ENCODE data around the gene ATP2C2. TPM values are rescaled to one million over a fixed set of nuclear protein-coding genes. Genes with fewer than 3 reads are reported as not detected.

ATP2C2 gene
- total and polyA plus RNA-seq, 2 donors (not counting 1 experiment from before 2014, with no cell fraction given): not detected

DNA sequence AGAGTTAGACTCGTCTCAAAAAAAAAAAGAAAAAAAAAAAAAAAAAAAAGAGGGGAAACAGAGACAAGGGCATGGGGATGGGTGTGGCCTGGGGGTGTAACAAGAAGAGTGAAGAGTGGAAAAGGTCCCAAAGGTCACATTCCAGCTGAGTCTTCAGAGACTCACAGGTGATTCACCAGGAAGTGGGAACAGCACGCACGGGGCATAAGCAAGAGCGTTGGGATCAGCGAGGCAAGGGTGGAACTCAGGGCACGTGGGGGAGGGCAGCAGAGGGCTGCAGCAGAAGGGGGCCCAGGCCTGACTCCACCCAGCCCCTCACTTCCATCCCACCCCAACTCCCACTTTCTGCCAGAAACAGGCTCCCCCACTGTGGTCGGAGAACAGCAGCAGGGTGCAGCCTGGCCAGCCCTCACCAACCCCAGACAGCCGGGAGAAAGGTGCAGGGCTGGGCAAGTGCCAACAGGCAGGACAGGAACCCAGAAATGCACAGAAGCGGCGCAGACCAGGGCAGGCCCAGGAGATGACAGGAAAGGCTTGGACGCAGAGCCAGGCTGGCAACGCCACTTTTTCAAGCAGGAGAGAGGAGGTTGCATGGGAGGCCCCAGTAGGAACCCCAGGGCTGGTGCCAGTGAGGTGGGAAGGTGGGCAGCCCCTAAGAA is 132.9 kb downstream of the ATP2C2 start:
- 92% methylated on average over 12 of the region's 12 CpGs for WGBS (ENCODE audit: insufficient coverage)
- no peaks in the 10 kb centered on the region for H3K27me3 ChIP-seq (replicated peaks in 1 of 4; ENCODE audit: control extremely low read depth in 1 of 4, control insufficient read depth in 3 of 4, insufficient read depth in 4 of 4, low read length in 3 of 4)
- H3K4me2 ChIP-seq (replicated peaks; ENCODE audit: low read depth, low read length, poor library complexity, severe bottlenecking): no peak overlapping the region
- Mint-ChIP-seq H3K4me3 (no peak overlapping the region), H3K4me1 (peaks cover 30% of the 10 kb centered on the region), H3K27me3 (no peaks in the 10 kb centered on the region), H3K9me3 (ENCODE audit: insufficient read depth) (no peaks in the 10 kb centered on the region), H3K27ac (no peak overlapping the region)
- no peak overlapping the region for H2AFZ ChIP-seq (ENCODE audit: insufficient read depth, low read depth, low read length, poor library complexity, severe bottlenecking)
- no peak for DNase-seq
- H3K79me2 ChIP-seq (ENCODE audit: control insufficient read depth, insufficient read depth, low read length): peaks cover 12% of the 10 kb centered on the region
- CTCF ChIA-PET: no interaction called here
- H3K4me1 ChIP-seq (ENCODE audit: control insufficient read depth in 2 of 2, insufficient read depth in 2 of 2, low read length in 2 of 2): peaks cover 19 to 24% of the 10 kb centered on the region in 2 donors
- H3K9me3 ChIP-seq (ENCODE audit: control extremely low read depth in 1 of 3, control insufficient read depth in 2 of 3, insufficient read depth in 1 of 3, low read length in 2 of 3): peaks cover 0 to 4% (median 0%) of the 10 kb centered on the region in 3 donors
- H3K36me3 ChIP-seq (replicated peaks in 1 of 2; ENCODE audit: control extremely low read depth in 1 of 2, control insufficient read depth in 1 of 2, extremely low read depth in 1 of 2, insufficient read depth in 2 of 2, low read length in 1 of 2): peaks cover 0 to 15% of the 10 kb centered on the region in 2 experiments
- TF ChIP-seq EZH2 (IDR thresholded peaks at IDR 0.05; ENCODE audit: borderline replicate concordance, insufficient read depth, low read depth, low read length, poor library complexity, severe bottlenecking): no peak
- TF ChIP-seq, protein P1, sequence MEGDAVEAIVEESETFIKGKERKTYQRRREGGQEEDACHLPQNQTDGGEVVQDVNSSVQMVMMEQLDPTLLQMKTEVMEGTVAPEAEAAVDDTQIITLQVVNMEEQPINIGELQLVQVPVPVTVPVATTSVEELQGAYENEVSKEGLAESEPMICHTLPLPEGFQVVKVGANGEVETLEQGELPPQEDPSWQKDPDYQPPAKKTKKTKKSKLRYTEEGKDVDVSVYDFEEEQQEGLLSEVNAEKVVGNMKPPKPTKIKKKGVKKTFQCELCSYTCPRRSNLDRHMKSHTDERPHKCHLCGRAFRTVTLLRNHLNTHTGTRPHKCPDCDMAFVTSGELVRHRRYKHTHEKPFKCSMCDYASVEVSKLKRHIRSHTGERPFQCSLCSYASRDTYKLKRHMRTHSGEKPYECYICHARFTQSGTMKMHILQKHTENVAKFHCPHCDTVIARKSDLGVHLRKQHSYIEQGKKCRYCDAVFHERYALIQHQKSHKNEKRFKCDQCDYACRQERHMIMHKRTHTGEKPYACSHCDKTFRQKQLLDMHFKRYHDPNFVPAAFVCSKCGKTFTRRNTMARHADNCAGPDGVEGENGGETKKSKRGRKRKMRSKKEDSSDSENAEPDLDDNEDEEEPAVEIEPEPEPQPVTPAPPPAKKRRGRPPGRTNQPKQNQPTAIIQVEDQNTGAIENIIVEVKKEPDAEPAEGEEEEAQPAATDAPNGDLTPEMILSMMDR (IDR thresholded peaks at IDR 0.05): no peak
- no peak overlapping the region for H3K4me3 ChIP-seq (ENCODE audit: control extremely low read depth in 1 of 5, extremely low read depth in 1 of 5, insufficient read depth in 1 of 5, low read depth in 2 of 5, low read length in 4 of 5)
- POLR2A ChIA-PET: no interaction called here
- no peak overlapping the region for H3K9ac ChIP-seq (ENCODE audit: low read length)
- no peak for ATAC-seq (ENCODE audit: low read depth)
- H3K27ac ChIP-seq (ENCODE audit: low read length in 2 of 2): no peak overlapping the region
- H4K20me1 ChIP-seq (ENCODE audit: control insufficient read depth, insufficient read depth, low read length, poor library complexity, severe bottlenecking): no peaks in the 10 kb centered on the region
- intact Hi-C loops (cut with micrococcal nuclease): loop anchor here (5.0 to 10.0 kb wide), 4 partner anchors 316 to 694 kb away; partner anchors contain the start of genes HSBP1, TAF1C and ZDHHC7

DNA sequence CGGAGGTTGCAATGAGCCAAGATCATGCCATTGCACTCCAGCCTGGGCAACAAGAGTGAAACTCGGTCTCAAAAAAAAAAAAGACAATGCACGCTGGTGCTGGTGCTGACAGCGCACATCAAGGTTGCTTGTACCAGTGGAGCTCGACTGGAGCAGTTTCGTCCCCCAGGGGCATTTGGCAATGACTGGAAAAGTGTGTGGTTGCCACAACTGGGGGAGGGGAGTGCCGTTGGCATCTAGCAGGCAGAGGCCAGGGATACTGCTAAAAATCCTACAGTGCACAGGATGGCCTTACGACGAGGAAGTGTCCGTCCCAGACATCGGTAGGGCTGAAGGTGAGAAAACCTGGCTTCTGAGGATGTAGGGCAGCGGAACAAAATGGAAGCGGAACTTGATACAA is 133.7 kb downstream of the ATP2C2 start:
- H2AFZ ChIP-seq (ENCODE audit: insufficient read depth, low read depth, low read length, poor library complexity, severe bottlenecking): no peak overlapping the region
- no peaks in the 10 kb centered on the region for H3K27me3 Mint-ChIP-seq
- peaks cover 12% of the 10 kb centered on the region for H3K79me2 ChIP-seq (ENCODE audit: control insufficient read depth, insufficient read depth, low read length)
- peaks cover 23 to 32% of the 10 kb centered on the region in 2 donors for H3K4me1 ChIP-seq (ENCODE audit: control insufficient read depth in 2 of 2, insufficient read depth in 2 of 2, low read length in 2 of 2)
- H3K4me1 Mint-ChIP-seq: peaks cover 36% of the 10 kb centered on the region
- H3K4me3 ChIP-seq (ENCODE audit: control extremely low read depth in 1 of 5, extremely low read depth in 1 of 5, insufficient read depth in 1 of 5, low read depth in 2 of 5, low read length in 4 of 5): no peak overlapping the region
- H3K27me3 ChIP-seq (replicated peaks in 1 of 4; ENCODE audit: control extremely low read depth in 1 of 4, control insufficient read depth in 3 of 4, insufficient read depth in 4 of 4, low read length in 3 of 4): no peaks in the 10 kb centered on the region
- TF ChIP-seq EZH2 (IDR thresholded peaks at IDR 0.05; ENCODE audit: borderline replicate concordance, insufficient read depth, low read depth, low read length, poor library complexity, severe bottlenecking): no peak
- TF ChIP-seq, protein P1 (IDR thresholded peaks at IDR 0.05): no peak
- H3K27ac Mint-ChIP-seq: no peak overlapping the region
- DNase-seq (no peak), ATAC-seq (ENCODE audit: low read depth) (no peak)
- CTCF ChIA-PET: interaction anchor here (0.7 kb wide), 1 partner anchor 133 kb away, joined by 3 read pairs; no protein-coding TSS in a partner anchor
- H3K9me3 Mint-ChIP-seq (ENCODE audit: insufficient read depth): no peaks in the 10 kb centered on the region
- H3K4me3 Mint-ChIP-seq: no peak overlapping the region
- no peak overlapping the region for H3K27ac ChIP-seq (ENCODE audit: low read length in 2 of 2)
- H3K4me2 ChIP-seq (replicated peaks; ENCODE audit: low read depth, low read length, poor library complexity, severe bottlenecking): no peak overlapping the region
- intact Hi-C loops (cut with micrococcal nuclease): loop anchor here (5.0 to 10.0 kb wide), 4 partner anchors 317 to 695 kb away; partner anchors contain the start of genes HSBP1, TAF1C and ZDHHC7
- POLR2A ChIA-PET: no interaction called here
- H4K20me1 ChIP-seq (ENCODE audit: control insufficient read depth, insufficient read depth, low read length, poor library complexity, severe bottlenecking): no peaks in the 10 kb centered on the region
- WGBS (ENCODE audit: insufficient coverage): 89% methylated on average over 13 of the region's 13 CpGs
- no peak overlapping the region for H3K9ac ChIP-seq (ENCODE audit: low read length)
- peaks cover 0 to 4% (median 0%) of the 10 kb centered on the region in 3 donors for H3K9me3 ChIP-seq (ENCODE audit: control extremely low read depth in 1 of 3, control insufficient read depth in 2 of 3, insufficient read depth in 1 of 3, low read length in 2 of 3)
- H3K36me3 ChIP-seq (replicated peaks in 1 of 2; ENCODE audit: control extremely low read depth in 1 of 2, control insufficient read depth in 1 of 2, extremely low read depth in 1 of 2, insufficient read depth in 2 of 2, low read length in 1 of 2): peaks cover 0 to 7% of the 10 kb centered on the region in 2 experiments

Data from B cell (primary cell).